ENCODE data around the gene KCNF1.

Gene KCNF1

DNA sequence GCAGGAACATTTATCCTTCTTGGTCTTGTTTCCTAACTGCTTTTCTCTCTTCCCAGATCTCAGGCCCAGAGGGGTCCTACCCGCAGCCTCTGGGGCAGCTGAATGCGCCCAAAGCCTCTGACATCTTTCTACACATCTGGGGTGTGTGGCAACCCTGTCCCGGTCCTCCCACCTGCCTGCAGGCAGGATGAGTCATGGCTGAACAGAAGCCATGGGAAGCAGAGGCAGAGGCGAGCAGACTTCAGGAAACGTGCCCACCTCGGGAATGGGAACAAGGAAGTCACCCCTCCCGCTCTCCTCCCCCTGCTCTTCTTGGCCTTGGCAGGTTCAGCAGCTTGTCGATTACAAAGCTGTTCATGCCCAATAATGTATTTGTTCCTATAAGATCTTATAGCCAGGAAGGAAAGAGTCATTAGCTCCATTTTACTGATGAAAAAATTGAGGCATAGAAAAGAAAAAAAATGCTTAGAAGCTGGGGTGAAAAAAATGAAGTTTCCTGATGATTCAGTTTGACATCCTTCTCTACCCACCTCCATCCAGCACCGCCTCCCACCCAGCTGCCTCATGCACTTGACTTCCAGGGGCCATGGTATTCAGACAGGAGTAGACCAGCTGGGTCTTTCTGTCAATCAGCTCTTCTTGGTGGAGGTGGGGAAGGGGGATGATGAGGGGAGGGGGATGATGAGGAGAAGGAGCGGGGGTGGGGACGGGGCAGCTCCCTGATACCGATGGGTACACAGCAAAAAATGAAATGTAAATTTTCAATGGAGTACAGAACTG, 10.4 kb upstream of the KCNF1 start:
- DNase-seq, result no peak

DNA sequence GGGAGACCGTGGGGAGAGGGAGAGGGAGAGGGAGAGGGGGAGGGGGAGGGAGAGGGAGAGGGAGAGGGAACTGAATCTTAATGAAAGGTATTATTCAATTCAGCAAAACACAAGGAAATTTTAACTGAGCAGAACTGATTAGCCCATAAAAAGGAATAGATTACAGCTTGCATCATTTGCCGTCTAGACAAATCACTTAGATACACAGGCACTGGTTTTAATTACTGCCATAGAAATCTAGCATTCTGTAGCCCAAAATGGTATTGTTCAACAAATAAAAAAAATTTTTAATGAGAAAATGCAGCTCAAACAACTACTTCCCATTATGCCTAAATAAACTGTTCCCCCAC, 7.9 kb upstream of the KCNF1 start:
- DNase-seq, result no peak

- DNase-seq, result no peak
These were observed 7.3 kb upstream of the KCNF1 start for GRCh38 chr2:10904455-10904854.

DNA sequence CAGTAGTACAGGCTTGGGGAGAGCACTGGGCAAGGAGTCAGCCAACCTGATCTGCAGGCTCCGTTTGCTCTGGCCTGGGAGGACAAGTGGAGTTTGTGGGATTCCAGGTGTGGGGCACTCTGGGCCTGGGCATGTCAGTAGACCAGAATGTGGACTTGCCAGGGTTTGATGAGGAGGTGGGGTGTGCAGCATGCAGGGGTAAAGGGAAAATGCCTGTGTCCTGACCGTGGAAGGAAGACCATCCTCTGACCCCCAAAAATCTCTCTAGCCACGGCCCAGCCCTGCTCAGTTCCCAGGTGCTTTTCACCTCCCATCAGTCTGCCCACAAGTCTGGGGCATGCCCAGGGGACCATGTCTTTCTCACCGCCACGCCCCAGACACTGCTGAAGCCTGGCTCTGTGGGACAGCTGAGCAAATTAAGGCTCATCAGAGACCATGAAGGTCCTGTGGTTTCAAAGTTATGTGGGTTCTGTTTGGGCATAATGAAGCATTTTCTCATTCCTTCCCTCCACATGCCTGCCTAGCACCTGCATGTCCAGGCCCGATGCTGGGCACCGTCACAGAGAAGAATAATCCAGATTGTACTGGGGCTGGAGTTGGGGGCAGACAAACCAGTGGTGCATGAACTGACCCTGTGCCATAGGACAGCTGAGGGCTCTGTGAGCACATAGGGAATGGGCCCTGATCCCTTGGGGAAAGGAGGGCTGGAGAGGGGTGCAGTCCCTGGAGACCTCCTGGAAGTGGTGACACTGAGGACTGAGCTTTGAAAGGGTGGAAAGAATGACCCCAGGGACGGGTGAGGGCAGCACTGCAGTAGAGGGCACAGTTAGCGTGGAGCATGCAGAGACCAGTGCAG, 6.5 kb upstream of the KCNF1 start:
- DNase-seq, result no peak

DNA sequence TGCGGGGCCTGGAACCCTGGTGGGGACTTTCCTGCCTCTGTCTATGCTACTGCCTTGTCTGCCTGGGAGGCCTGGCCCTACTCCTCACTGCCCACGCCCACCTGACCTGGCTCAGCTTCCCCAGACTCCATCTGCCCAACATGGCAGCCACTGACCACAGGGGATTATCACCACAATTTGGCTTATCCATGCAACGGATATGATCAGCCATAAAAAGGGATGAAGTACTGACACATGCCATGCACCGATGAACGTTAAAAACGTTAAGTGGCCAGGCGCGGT, 5.9 kb upstream of the KCNF1 start:
- no peak for DNase-seq

DNA sequence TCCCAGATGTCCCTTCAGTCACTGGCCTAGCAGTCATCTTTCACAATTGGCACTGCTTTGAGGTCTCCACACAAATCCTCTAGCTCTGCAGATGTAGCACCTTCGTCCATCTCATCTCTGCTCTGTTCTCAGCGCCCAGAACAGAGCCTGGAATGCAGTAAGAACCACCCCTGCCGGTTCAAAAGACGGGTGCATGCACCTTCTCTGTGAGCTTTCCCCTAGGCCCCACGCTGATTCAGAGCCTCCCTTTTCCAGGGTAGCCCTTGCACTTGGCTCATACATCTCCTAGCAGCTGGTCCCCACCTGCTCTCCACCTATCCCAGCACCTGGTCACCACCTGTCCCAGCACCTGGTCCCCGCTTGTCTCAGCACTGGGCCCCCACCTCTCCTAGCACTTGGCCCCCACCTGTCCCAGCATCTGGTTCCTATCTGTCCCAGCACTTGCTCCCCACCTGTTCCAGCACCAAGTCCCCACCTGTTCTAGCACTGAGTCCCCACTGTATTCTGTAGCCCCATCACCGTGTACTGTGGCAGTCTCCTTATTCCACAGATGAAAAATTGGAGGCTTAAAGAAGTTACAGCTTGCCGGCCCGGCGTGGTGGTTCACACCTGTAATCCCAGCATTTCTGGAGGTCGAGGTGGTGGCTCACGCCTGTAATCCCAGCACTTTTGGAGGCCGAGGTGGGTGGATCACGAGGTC, 4.7 kb upstream of the KCNF1 start:
- no peak for DNase-seq

GRCh38 chr2:10908195-10908594, 3.5 kb upstream of the KCNF1 start:
- DNase-seq, result no peak

DNA sequence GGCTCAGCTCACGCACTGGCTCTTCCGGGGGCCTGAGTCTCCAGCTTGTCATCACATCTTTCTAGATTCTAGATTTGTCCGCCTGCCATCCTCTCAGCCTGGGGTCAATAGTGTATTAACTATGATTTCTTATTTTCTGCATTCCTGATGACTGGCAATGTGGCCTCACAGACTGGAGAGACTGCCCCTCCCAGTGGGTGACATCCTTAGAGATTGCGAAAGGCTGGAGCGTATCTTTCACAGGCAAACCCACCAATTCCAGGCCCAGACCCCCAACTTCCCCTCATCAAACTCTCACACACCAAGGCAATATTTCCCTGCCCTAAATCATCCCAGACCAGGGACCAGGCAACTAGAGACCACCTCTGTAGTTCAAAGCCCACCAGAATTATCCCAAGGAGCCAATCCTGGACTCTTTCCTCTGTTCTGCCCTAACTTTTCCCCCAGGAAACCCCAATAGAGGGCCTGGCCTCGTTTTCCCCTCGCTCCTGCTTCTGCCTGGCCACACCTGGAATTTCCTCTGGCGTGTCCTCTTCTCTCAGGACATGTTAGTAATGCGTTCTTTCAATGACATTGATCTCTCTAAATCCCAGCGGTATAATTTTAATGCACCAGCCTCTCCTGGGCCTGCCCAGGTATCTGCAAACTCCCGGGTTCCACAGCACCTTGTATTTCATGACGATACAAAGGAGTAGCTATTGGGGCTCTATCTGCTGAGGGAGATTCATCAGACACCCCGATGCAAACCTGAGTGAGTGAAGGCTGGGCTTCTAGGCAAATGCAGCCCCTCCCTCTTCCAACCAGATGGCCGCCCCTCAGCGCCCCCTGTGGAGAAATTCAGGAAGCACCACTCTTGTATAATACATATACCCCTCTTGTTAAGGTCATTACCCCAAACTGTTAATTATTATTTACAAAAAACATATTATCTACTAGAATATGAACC, 2.4 kb upstream of the KCNF1 start:
- DNase-seq, result peak in 6 of 56 donors; percentile 19 to 42 (median 27)

DNA sequence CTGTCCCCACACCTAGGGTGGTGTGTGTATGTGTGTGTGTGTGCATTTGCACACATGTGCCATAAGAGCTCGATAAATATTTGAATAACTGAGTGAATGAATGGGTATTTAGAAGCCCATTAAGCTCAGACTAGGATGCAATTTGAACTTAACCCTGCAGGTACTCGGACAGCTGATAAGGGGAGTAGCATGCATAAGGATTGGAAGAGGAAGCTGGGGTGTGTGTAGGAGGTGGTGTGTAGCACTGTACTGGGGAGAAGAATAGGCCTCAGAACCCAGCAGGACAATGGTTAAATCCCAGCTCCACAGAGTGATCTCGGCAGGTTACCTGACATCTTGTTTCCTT, 1.8 kb upstream of the KCNF1 start:
- DNase-seq, result no peak

DNA sequence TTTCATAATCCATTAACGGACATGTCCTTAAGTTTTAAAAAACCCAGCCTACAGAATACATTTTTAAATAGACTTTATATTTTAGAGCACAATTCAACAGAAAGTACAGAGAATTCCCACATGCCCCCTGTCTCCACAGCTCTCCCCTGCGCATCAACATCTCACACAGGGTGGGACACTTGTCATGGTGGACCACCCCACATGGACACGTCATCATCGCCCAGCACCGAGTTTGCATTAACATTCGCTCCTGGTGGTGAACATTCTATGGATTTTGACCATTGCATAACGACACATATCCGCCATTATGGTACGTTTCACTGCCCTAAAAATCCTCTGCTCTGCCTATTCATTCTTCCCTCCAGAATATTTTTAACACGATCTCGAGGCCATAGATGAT, 1.1 kb upstream of the KCNF1 start:
- no peak for DNase-seq

DNA sequence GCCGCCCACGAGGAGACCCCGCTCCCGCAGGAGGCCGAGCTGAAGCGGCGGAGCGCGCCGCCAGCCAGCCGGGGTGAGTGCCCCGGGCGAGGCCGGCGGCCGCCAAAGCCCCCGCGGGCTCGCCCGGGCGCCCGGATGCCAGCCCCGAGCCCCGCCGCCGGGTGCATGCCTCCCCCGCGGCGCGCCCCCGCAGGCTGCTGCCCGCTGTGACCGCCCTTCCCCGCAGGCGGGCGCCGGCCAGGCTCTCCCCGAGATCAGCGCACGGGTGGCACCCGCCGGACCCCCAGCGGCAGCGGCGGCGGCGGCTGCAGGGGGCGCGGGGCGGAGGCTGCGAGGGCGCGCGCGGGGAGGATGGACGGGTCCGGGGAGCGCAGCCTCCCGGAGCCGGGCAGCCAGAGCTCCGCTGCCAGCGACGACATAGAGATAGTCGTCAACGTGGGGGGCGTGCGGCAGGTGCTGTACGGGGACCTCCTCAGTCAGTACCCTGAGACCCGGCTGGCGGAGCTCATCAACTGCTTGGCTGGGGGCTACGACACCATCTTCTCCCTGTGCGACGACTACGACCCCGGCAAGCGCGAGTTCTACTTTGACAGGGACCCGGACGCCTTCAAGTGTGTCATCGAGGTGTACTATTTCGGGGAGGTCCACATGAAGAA, 470 bp downstream of the KCNF1 start:
- DNase-seq, result no peak

GRCh38 chr2:10912796-10913455, 1.2 kb downstream of the KCNF1 start:
- no peak for DNase-seq

GRCh38 chr2:10913501-10914271, 2.0 kb downstream of the KCNF1 start:
- DNase-seq, result no peak

GRCh38 chr2:10914272-10914693, 2.5 kb downstream of the KCNF1 start:
- peak in 2 of 56 donors; percentile 25 to 39 for DNase-seq

GRCh38 chr2:10915236-10915635, 3.5 kb downstream of the KCNF1 start:
- no peak for DNase-seq

- no peak for DNase-seq
These were observed 4.1 kb downstream of the KCNF1 start for GRCh38 chr2:10915731-10916276.

DNA sequence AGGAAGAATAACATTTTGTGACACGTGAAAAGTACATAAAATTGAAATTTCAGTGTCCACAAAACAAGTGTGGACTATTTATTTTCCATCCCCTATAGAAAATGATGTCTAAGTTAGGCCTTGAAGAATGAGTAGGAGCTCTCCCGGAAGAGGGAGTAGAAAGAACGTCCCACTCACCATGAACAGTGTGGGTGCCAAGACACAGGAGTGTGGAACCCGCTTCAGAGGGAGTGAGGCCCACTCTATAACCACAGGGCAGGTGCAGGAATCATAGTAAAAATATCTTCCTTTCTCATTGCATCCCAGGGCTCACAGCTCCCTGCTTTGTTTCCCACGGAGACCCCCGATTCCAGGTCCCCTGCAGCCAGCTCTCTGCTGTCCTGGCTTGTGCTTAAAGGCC, 5.2 kb downstream of the KCNF1 start:
- DNase-seq, result no peak

- DNase-seq, result no peak
These were observed 6.2 kb downstream of the KCNF1 start for GRCh38 chr2:10917927-10918326.

All from amygdala (tissue), 56 donors.